GM18498 (cell line): ENCODE data around the gene SMNDC1.
A peak's percentile ranks its signal among the peaks of the same experiment; 100 is the strongest.
"Not testable (repeated sequence)": the region's sequence is repeated elsewhere in the genome, so short reads cannot be mapped to it uniquely, and the experiment has no call there.

ENCODE experiments used
- ATAC-seq: cut with Tn5 transposase; IDR thresholded peaks from one replicate; pipeline ENCODE4 v1.9.1; 2021; ENCODE audit warnings: mild to moderate bottlenecking, moderate library complexity; ENCODE audit not compliant: unreplicated experiment

SMNDC1 gene

GRCh38 chr10:110259317-110259716, 45.4 kb downstream of the SMNDC1 start:
- no peak for ATAC-seq

GRCh38 chr10:110258542-110258941, 46.2 kb downstream of the SMNDC1 start:
- no peak for ATAC-seq

GRCh38 chr10:110254467-110254866, 50.3 kb downstream of the SMNDC1 start:
- ATAC-seq, result peak; percentile 38

- ATAC-seq, result no peak
Measured at GRCh38 chr10:110252151-110252550, 52.6 kb downstream of the SMNDC1 start.

GRCh38 chr10:110251392-110251791, 53.3 kb downstream of the SMNDC1 start:
- peak; percentile 85 for ATAC-seq

- peak; percentile 59 for ATAC-seq
Measured at GRCh38 chr10:110249489-110249888, 55.2 kb downstream of the SMNDC1 start.

GRCh38 chr10:110247833-110248232, 56.9 kb downstream of the SMNDC1 start:
- ATAC-seq, result not testable (repeated sequence)

GRCh38 chr10:110244550-110244949, 60.2 kb downstream of the SMNDC1 start:
- ATAC-seq, result no peak

- ATAC-seq, result no peak
Measured at GRCh38 chr10:110242511-110242910, 62.2 kb downstream of the SMNDC1 start.

GRCh38 chr10:110241841-110242240, 62.9 kb downstream of the SMNDC1 start:
- peak; percentile 45 for ATAC-seq

GRCh38 chr10:110241407-110241806, 63.3 kb downstream of the SMNDC1 start:
- ATAC-seq, result peak; percentile 74
